GM21825 (cell line): ENCODE measurements around the gene LYL1.
A peak's percentile ranks its signal among the peaks of the same experiment; 100 is the strongest.

Experiments used
- ATAC-seq: cut with Tn5 transposase; IDR thresholded peaks from one replicate; pipeline ENCODE4 v1.9.1; 2021; ENCODE audit warnings: mild to moderate bottlenecking, moderate library complexity; ENCODE audit not compliant: unreplicated experiment

The LYL1 gene

DNA sequence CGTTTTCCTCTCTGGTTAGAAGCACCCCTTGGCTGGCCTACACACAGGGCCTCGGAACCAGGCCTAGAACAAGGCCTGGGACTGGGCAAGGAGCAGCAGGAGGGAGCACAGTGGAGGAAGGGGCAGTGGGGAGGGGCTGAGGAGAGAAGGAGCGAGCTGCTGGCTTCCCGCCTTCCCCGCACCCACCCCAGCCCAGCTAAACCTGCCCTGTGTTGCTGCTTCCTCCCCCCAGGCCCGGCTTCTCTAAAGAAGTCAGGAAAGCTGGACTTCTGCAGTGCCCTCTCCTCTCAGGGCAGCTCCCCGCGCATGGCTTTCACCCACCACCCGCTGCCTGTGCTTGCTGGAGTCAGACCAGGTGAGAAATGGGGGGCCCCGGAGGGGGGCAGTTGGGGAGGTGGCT, 24.3 kb downstream of the LYL1 start:
- ATAC-seq, result no peak

GRCh38 chr19:13077240-13077639, 25.4 kb downstream of the LYL1 start:
- no peak for ATAC-seq

DNA sequence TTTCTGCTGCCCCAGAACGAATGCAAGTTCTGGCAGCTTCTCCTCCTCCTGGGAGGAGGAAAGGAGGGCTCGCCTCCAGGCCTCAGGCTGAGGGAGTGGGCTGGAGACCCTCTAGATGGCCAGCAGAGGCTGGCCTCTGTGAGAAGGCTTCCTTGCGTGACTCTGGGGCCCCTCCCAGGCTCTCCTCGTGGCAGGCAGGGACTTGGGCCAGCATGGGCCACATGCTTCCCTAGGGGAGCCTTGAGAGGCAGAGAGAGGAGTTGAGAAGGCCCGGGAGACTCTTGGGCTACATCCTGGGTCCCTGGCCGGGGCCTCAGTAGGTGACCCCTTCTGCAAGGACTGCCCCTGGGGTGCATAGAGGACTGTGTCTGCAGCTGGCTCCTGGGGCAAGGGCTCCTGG, 25.9 kb downstream of the LYL1 start:
- ATAC-seq, result no peak

DNA sequence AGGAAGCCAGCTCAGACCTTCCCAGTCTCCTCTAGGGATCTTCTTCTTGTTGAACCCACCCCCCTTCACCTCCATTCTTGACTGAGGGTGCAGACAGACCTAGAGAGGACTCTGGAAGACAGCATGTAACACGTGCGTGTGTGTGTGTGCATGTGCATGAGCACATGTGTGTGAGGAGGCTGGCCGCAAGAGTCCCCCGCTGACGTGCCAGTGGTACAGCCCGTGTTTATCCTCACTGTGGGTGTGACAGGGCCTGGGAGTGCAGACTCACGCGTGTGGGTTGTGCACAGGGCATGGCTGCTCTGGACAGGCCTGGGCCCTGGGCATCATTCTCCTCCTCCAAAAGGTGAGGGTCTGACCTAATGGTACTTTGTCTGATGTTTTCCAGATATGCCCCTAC, 26.3 kb downstream of the LYL1 start:
- ATAC-seq, result no peak

GRCh38 chr19:13074378-13074777, 28.3 kb downstream of the LYL1 start:
- ATAC-seq, result no peak

DNA sequence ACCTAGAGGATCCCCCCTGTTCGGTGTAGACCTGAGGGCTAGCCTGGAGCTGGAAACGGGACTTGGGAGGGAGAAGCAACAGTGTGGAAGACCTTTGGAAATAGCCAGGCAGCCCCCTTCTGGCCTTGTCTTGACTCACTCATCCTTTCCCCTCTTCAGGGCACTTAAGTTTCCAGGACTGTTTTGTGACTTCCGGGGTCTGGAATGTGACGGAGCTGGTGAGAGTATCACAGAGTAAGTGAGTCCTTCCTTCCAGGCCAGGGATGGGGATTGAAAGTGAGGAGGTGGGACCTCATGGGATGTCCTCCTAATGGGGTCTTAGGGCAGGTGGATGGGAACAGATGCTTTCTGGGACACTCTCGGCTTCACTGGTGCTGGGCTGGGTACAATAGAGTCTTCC, 29.4 kb downstream of the LYL1 start:
- ATAC-seq, result no peak

DNA sequence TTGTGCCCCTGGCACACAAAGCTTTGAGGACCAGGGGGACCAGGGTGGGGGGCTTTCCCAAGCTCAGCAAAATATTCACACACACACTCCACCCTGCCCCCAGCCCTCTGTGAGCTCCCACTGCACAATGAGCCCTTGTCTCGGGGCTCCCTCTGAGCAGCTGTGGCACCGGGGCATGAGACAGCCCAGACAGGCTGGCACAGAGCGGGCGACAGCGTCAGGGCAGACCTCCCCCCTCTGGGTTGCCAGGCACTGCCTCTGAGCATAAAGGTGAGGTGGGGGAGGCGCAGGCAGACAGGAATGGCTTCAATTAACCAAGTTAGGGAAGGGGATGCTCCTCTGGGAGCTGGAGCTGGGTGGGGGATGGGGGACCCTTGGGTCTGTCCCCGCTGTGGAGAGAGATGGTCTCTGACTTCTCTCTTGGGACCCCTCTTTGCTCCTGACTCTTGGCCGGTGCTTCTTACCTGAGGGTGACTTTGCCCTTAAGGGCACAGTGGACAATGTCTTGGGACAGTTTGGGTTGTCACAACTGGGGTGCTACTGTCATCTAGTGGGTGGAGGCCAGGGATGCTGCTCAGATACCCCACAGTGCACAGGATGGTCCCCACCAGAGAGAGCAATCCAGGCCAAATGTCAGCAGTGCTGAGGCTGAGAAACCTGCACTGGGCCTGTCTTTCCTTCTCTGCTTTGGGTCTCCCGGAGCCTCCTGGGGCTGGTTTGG, 30.3 kb downstream of the LYL1 start:
- ATAC-seq, result no peak

DNA sequence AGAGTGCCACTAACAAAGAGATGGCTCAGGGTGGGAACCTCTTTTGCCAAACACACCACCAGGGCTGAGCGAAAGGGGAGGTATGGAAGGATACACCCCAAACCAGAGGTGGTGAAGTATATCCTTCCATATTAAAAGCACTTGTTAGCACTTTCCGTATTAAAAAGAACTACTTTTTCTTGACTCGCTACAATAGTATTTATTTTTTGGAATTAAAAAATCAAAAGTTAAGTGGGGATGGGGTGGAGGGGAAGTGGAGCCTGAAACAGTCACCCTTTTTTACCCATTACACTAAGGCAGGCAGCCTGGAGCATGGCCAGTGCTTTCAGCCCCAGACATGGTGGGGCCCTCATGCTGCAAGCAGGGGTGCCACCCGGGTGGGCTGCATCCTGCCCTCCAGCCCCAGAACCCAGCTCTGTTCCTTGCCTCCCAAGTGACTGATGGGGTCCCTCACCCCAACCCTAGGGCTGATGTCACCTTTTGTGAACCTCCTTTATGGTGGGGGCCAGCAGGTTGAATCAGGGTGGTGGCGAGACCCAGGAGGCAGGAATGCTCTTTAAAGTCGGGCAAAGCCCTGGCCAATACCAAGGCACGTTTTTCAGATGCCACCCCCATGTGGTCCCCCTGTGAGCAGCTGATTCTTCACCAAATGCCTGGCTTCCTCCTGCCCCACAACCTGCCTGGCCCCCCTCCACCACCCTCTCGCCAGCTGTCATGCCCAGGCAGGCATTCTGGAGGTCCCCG, 31.0 kb downstream of the LYL1 start:
- no peak for ATAC-seq

GRCh38 chr19:13070425-13071140, 32.1 kb downstream of the LYL1 start:
- no peak for ATAC-seq

DNA sequence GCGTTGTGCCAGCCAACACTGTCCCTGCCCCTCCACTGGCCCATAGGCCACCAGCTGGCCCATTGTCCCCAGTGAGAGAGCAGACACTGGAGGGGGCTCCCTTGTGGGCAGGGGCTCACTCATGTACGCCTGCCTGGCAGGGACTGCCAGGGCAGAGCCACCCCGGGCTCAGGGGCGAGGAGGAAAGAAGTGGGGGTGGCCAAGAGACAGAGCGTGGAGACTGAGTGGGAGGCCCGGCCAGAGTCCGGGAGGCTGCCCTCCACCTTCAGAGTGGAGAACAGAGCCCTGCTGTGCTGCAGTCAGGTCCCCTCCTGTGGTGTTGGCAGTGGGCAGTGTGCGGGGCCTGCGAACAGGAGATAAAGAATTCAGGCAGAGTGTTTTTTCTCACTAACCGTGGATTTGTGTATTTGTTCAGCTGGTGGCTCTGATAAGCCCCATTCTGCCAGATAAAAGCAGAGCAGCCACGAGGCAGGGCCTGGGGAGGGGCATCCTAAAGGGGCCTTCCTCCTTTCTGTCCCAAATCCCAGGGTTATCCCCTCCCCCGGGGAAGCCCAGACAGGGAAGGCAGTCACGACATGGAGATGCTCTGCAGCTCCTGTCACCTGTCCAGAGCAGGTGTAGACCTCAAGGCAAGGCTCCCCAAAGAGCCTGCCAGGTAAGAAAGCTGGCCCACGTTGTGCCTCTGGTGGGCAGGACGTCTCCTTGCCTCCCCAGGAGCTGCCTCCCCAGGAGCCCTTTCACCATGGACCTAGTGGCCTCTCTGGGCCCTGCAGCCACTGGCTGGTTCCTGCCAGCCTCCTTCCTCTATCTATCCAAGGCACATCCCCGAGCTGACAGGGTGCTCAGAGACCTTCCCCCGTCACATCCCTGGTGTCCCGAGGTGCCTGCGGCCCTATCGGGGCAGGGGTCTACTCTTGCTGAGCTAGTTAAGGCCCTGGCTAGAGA, 33.0 kb downstream of the LYL1 start:
- no peak for ATAC-seq

DNA sequence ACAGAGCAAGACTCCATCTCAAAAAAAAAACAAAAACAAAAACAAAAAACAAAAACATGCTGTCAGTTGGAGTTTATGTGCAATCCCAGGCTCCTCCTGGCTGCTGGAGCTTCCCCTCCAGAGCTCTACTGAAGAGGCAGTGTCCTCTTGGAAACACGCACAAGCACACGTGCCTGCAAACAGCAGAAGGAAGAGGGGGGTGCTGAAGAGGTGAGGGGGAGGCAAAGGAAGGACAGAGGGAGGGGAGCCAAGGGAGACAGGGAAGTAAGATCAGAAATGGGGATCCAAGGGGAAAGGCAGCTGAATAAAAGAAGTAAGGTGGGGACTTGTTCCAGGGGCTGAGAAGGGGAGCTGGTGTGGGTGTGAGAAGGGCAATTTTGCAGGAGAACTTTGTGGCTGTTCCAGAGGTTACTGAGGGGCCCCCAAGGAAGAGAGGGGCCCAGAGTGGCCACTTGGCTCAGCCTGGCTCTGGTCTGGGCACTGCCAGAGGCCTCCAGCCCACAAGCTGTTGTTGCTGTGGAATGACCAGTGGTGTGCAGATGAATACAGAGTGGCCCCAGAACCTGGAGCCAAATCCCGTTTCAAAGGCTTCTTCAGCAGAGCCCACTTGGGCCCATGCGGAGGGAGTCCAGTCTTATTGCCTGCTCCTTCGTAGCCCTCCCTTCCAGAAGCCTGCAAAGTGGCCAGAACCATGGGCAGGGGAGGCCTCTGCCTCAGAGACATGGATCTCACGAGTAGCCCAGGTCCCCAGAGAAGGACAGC, 34.4 kb downstream of the LYL1 start:
- no peak for ATAC-seq

DNA sequence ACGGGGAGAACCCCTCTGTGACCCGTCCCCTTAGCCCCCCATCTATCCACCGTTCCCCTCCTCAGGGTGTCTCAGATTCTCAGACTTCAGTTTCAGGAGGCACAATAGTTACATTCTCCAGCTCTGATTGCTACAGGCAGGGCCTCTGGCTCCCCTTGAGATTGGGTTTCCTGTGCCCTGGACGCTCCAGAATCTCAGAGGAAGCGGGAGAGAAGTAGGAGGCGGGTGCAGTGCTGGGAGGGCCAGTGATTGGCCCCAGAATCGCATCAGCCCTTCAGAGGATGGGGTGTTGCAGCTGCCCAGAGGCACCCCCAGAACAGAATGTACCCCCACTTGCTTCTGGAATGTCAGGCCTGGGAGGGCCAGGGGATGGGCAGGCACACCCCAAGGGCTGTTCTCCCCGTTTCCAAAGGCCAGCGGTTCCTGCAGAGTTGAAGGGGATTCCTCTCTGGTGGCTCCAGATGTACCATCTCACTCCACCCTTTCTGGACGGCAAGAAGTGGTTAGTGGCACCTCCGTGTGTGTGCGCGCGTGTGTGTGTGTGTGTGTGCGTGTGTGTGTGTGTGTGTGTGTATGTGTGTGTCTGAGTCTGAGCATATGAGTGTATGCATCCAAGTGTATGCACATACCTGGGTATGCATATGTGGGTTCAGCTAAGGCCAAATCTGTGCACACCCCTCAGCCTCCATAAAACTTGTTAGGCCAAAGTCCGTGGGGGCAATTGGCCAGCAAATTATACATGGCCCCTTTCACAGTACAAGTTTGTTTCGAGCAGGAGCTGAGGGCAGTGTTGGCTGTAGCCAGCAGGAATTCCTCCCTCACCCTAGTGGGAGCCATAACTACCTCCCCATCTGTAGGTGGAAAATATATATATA, 35.5 kb downstream of the LYL1 start:
- no peak for ATAC-seq

DNA sequence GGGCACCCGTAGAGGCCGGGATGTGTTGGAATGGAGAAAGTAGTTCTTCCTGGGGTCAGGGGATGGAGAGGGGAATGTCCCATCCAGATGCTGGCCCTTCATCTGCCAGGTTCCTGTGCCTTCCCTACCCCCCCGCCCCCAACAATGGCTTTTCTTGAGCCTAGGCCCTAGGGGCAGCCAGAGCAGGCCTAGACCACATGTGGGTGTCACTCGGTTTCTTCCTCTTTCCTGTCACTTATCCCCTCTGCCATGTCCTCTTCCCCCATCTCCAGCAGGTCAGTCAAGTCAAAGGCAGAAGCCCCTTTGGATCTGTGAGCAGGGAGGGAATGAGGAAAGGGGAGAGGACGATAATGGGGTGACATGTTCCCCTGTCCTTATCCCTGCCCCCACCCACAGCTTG, 36.4 kb downstream of the LYL1 start:
- ATAC-seq, result no peak

DNA sequence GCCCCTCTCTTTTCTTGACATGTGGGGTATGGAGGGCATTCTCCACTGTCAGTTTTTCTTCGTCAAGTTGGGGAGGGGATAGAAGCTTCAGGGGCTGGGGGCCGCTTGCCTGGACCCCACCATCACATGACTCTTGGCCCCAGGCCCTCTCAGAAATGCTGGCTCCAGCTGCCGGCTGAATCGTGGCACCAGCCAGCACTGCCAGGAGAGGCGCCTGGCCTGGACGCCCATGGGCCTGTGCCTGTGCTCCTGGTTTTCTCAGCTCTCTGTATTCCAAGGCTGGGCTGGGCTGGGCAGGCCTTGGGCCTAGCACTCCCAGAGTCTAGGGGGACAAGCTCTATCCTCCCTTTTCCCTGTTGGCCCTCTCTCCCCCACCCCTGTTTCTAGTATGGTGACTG, 38.6 kb downstream of the LYL1 start:
- ATAC-seq, result no peak

DNA sequence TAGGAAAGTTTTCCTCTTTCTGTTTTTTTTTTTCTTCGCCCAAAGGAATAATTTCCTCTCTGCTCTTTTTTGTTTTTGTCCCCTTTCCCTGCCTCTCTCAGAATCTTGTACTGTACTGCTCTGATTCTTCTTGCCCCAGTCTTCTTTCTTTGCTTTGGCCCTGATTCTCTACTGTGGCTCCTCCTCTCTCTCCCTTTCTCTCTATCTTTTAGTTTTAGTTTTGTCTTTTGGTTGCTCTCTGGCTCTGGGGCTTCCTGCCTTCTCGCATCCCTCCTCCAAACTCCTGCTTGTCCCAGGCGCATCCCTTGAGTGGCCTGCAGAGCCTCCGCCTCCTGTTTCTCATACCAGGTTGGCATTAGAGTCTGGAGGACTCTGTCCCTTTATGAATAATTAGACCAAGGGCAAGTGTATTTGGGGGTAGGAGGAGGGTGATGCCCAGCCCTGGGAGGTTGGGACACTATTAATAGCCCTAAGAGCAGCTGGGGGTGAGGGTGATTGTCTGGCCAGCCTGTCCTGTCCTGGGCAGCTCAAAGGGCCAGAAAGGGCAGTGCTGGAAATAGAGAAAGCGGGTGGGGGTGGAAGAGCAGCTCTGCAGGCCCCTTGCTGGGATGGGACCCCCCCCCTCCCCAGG, 39.1 kb downstream of the LYL1 start:
- ATAC-seq, result no peak

DNA sequence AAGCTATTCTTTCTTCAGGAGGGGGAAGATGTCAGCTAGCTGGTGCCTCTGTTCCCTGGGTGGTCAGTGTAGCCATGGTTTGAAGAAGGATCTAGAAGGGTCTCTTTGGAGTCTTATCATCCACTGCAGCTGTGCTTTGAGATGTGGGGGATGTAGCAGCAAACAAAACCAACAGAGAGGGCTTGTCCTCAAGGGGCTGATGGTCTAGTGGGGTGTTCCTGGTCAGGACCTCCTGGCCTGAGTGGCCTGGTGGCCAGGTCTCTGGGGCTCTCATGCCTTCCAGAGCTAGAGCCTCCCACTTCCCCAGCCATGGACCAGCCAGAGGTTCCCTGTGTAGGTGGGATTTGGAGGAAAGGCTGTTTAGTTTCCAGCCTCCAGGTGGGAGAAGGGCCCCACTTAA, 40.3 kb downstream of the LYL1 start:
- no peak for ATAC-seq

- peak; percentile 72 for ATAC-seq
Observed at GRCh38 chr19:13060964-13061927, 41.4 kb downstream of the LYL1 start.
